Tibial nerve (tissue), 4 donors: ENCODE measurements around the gene ALDH3B1. TPM values are rescaled to one million over a fixed set of nuclear protein-coding genes. Genes with fewer than 3 reads are reported as not detected.

Source experiments
- DNase-seq, 2 donors: peaks; one replicate each; pipeline ENCODE4 v3.0.0-alpha.2; 2019; ENCODE audit warnings: low spot score in 2 of 2
- H3K27ac ChIP-seq, 4 donors: fragments of 200-600 bp; sonication (generic) in 3 of 4; one replicate each; pipeline ENCODE4 v1.5.1; 2017 to 2019; ENCODE audit warnings: mild to moderate bottlenecking in 1 of 4
- H3K27me3 ChIP-seq, 2 donors: fragments of 200-600 bp; sonication (generic) in 1 of 2; one replicate each; pipeline versions ENCODE4 v1.5.1 to v1.6.0; 2017 to 2019
- H3K36me3 ChIP-seq, 3 donors: fragments of 200-600 bp; sonication (generic); one replicate each; pipeline ENCODE4 v1.5.1; 2018 to 2019
- H3K4me1 ChIP-seq, 4 donors: fragments of 200-600 bp; sonication (generic) in 3 of 4; one replicate each; pipeline ENCODE4 v1.5.1; 2017 to 2019
- H3K4me3 ChIP-seq, 4 donors: fragments of 200-600 bp; sonication (generic) in 3 of 4; one replicate each; pipeline ENCODE4 v1.5.1; 2017 to 2019; ENCODE audit warnings: mild to moderate bottlenecking in 1 of 4, moderate library complexity in 1 of 4
- H3K9me3 ChIP-seq, 4 donors: fragments of 200-600 bp; sonication (generic) in 3 of 4; one replicate each; pipeline ENCODE4 v1.5.1; 2017 to 2019
- EP300 ChIP-seq, 2 donors: sonication (generic); formaldehyde crosslinking; IDR thresholded peaks; one replicate each; pipeline ENCODE4 v1.6.1; 2017; ENCODE audit warnings: antibody characterized with exemption in 2 of 2, mild to moderate bottlenecking in 1 of 2
- POLR2A ChIP-seq, 2 donors: fragments of 450-650 bp; IDR thresholded peaks; one replicate each; pipeline ENCODE4 v1.6.1; 2017; ENCODE audit warnings: antibody characterized with exemption in 2 of 2, mild to moderate bottlenecking in 2 of 2, moderate library complexity in 2 of 2
- WGBS, 2 donors: methylation state at CpG; one replicate each; pipeline ENCODE4 v1.1.5; 2018; 5-methylcytosine and 5-hydroxymethylcytosine counted together
- total RNA-seq, 4 donors: library from RNA; depleted of rRNA; stranded (reverse); fragments of >200 nt; gene quantifications; one replicate each; pipeline ENCODE4 v1.1.0, GENCODE V29; 2016
- TF ChIP-seq, protein P1 (sequence below), 5 experiments: fragments of 200-600 bp in 3 of 5; fragments of 450-650 bp in 2 of 5; sonication (generic) in 3 of 5; IDR thresholded peaks; one replicate each; pipeline ENCODE4 v1.5.1; 2016 to 2019; ENCODE audit warnings: antibody characterized with exemption in 5 of 5, mild to moderate bottlenecking in 3 of 5, moderate library complexity in 2 of 5

Gene ALDH3B1
- total RNA-seq, 4 donors from 2014 or later, result 80.4 to 137 (median 91.8) TPM

DNA sequence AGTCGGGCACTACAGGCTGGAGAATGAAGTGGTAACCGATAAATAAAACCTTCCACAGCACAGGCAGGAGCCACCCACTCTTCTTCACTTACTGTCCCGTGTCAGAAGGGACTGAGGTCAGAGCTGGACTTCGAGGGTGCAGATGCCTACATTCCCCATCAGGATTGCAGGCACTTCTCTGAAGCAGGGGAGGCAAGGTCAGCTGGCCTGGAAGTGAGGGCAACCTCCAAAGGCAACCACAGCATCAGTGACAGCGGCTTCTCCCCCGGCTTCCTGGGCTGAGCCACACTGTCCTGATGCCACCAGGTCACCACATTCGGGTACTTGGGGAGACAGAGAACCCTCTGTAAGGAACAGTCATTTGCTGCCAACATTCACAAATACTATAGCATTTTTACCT lies 51.4 kb downstream of the ALDH3B1 start:
- Histone ChIP-seq H3K4me3 (no peak overlapping the region), H3K9me3 (no peaks in the 10 kb centered on the region), H3K27me3 (no peaks in the 10 kb centered on the region), H3K36me3 (peaks cover 0 to 94% (median 10%) of the 10 kb centered on the region in 3 donors), H3K27ac (no peak overlapping the region), H3K4me1 (no peaks in the 10 kb centered on the region)
- WGBS, 2 donors, result 91 to 97% methylated on average over 7 of the region's 7 CpGs
- DNase-seq, result no peak
- TF ChIP-seq EP300 (IDR thresholded peaks at IDR 0.05) (no peak), POLR2A (IDR thresholded peaks at IDR 0.05) (no peak)
- TF ChIP-seq, protein P1, sequence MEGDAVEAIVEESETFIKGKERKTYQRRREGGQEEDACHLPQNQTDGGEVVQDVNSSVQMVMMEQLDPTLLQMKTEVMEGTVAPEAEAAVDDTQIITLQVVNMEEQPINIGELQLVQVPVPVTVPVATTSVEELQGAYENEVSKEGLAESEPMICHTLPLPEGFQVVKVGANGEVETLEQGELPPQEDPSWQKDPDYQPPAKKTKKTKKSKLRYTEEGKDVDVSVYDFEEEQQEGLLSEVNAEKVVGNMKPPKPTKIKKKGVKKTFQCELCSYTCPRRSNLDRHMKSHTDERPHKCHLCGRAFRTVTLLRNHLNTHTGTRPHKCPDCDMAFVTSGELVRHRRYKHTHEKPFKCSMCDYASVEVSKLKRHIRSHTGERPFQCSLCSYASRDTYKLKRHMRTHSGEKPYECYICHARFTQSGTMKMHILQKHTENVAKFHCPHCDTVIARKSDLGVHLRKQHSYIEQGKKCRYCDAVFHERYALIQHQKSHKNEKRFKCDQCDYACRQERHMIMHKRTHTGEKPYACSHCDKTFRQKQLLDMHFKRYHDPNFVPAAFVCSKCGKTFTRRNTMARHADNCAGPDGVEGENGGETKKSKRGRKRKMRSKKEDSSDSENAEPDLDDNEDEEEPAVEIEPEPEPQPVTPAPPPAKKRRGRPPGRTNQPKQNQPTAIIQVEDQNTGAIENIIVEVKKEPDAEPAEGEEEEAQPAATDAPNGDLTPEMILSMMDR (IDR thresholded peaks at IDR 0.05), result no peak

DNA sequence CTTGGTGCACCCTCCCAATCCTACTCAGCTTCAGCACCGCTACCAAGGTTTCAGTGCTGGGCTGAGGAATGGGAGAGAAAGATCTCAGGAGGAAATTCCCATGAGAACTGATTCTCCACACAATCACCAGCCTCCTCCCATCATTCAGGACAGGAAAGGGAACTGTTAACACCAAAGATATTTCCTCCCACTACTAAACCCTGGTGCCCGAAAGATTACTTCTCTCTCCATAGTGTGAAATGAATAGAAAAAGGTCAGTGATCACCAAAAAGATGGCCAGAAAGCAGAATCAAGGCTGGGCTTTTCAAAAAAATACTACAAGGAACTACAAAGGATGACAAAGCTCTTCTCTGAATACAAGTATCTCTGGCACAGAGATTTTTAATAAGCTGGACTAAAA lies 54.8 kb downstream of the ALDH3B1 start:
- Histone ChIP-seq H3K4me3 (no peak overlapping the region), H3K9me3 (no peaks in the 10 kb centered on the region), H3K27ac (no peak overlapping the region), H3K4me1 (no peaks in the 10 kb centered on the region), H3K27me3 (no peaks in the 10 kb centered on the region), H3K36me3 (peaks cover 0 to 99% (median 10%) of the 10 kb centered on the region in 3 donors)
- 72 to 84% methylated on average over 2 of the region's 2 CpGs for WGBS, 2 donors
- TF ChIP-seq, protein P1 (IDR thresholded peaks at IDR 0.05), result no peak
- no peak for TF ChIP-seq EP300 (IDR thresholded peaks at IDR 0.05)
- TF ChIP-seq POLR2A (IDR thresholded peaks at IDR 0.05), result no peak
- DNase-seq, result no peak

DNA sequence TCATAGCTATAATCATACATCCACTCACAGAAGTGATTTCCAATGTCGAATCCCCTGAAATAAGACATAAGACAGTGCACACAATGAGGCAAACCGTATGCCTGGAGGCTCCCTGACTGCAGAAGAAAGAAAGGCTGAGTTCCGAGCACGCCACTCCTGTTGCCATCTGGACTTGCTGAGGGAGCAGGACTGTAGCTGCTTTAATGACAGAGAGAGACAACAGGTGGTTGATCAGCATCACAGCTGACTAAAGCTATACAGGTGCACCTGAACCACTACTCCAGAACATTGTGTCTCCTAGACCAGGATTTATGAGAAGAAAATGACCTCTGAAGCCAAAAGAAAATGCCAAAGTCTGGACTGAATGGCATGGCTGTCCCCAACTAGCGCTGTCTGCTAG lies 55.7 kb downstream of the ALDH3B1 start:
- Histone ChIP-seq H3K4me3 (no peak overlapping the region), H3K36me3 (peaks cover 0 to 99% (median 10%) of the 10 kb centered on the region in 3 donors), H3K4me1 (no peaks in the 10 kb centered on the region), H3K27ac (no peak overlapping the region), H3K27me3 (no peaks in the 10 kb centered on the region), H3K9me3 (no peaks in the 10 kb centered on the region)
- 87 to 92% methylated on average over 5 of the region's 5 CpGs for WGBS, 2 donors
- no peak for DNase-seq
- TF ChIP-seq POLR2A (IDR thresholded peaks at IDR 0.05) (no peak), EP300 (IDR thresholded peaks at IDR 0.05) (no peak)
- TF ChIP-seq, protein P1 (IDR thresholded peaks at IDR 0.05), result no peak

DNA sequence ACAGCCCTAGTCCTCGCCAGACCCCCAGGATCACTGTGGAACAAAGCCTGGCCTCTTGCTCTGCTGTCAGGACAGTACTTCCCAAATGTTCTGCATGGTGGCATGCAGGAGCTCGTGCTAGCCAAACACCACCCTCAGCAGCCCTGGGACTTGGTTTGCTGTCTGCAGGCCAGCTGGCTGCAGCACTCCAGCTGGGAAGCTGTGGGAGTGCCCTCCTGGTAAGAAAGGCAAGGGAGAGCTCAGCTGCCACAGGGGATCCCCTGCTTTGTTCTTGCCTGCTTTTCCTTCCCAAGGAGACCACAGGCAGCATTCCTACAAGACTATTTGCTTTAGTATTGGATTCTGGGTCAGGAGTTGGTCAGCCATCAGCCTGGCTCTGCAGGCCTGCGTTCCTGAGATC lies 56.6 kb downstream of the ALDH3B1 start:
- no peak for DNase-seq
- 58 to 82% methylated on average over 2 to 3 of the region's 3 CpGs for WGBS, 2 donors
- no peaks in the 10 kb centered on the region for H3K9me3 ChIP-seq
- TF ChIP-seq, protein P1 (IDR thresholded peaks at IDR 0.05), result no peak
- TF ChIP-seq POLR2A (IDR thresholded peaks at IDR 0.05) (no peak), EP300 (IDR thresholded peaks at IDR 0.05) (no peak)
- H3K27me3 ChIP-seq, result no peaks in the 10 kb centered on the region
- H3K4me3 ChIP-seq, result no peak overlapping the region
- H3K27ac ChIP-seq, result no peak overlapping the region
- peaks cover 0 to 100% (median 4%) of the 10 kb centered on the region in 3 donors for H3K36me3 ChIP-seq
- no peaks in the 10 kb centered on the region for H3K4me1 ChIP-seq

DNA sequence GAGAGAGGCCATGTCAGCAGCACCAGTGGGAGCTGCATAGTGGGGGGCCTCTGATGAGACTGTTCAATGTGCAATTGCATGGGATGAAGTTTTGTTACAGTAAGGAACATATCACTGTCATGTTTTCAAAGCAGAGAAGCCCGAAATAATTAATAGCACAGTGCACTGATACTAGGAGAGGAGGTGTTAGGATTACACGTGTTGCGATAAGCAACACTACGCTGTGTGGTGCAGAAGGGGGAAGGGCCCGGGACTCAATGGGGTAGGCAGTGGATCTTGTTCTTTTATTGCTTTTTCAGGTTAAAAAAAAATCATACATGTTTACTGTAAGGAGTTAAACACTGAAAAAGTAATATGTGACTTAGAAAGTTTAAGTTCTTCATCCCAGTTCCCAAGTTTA lies 57.9 kb downstream of the ALDH3B1 start:
- no peak overlapping the region for H3K4me3 ChIP-seq
- H3K4me1 ChIP-seq, result no peaks in the 10 kb centered on the region
- no peaks in the 10 kb centered on the region for H3K9me3 ChIP-seq
- 93 to 97% methylated on average over 5 of the region's 5 CpGs for WGBS, 2 donors
- peaks cover 0 to 99% (median 0%) of the 10 kb centered on the region in 3 donors for H3K36me3 ChIP-seq
- no peak overlapping the region for H3K27ac ChIP-seq
- H3K27me3 ChIP-seq, result no peaks in the 10 kb centered on the region
- TF ChIP-seq, protein P1 (IDR thresholded peaks at IDR 0.05), result no peak
- TF ChIP-seq POLR2A (IDR thresholded peaks at IDR 0.05) (no peak), EP300 (IDR thresholded peaks at IDR 0.05) (no peak)
- no peak for DNase-seq
